HCT116 (cell line): ENCODE data around the gene OR2G6. TPM values are rescaled to one million over a fixed set of nuclear protein-coding genes. Genes with fewer than 3 reads are reported as not detected.
"Not testable (repeated sequence)": the region's sequence is repeated elsewhere in the genome, so short reads cannot be mapped to it uniquely, and the experiment has no call there.

ENCODE experiments used
- ATAC-seq: fragments of 200-7000 bp; cut with Tn5 transposase; 2 replicates; pipeline ENCODE4 v1.9.1; 2020; ENCODE audit warnings: mild to moderate bottlenecking, moderate library complexity
- Bru-seq: library from RNA; stranded (reverse); fragments of 400-500 nt; gene quantifications from one replicate; lab custom pipeline; 2021; lab: Mats Ljungman, UMichigan
- BruChase-seq, 2 experiments: library from RNA; stranded (reverse); fragments of 400-500 nt; gene quantifications; one replicate each; lab custom pipeline; 2021; lab: Mats Ljungman, UMichigan
- BruUV-seq: library from RNA; stranded (reverse); fragments of 400-500 nt; replicated peaks from 2 replicates; lab custom pipeline; 2021; lab: Mats Ljungman, UMichigan
- CTCF ChIA-PET: fragments of 300-600 bp; sonication (Branson Sonifier 250); formaldehyde crosslinking; loops from one replicate; lab custom pipeline; 2021; ENCODE audit warnings: antibody characterized with exemption; lab: Charles Lee
- POLR2A ChIA-PET: fragments of 300-600, 350-600 bp; sonication (Branson Sonifier 250); formaldehyde crosslinking; loops from one replicate; lab custom pipeline; 2021; ENCODE audit warnings: antibody characterized with exemption; lab: Charles Lee
- RAD21 ChIA-PET, 2 experiments: fragments of 300-600 bp; sonication (Branson Sonifier 250); formaldehyde crosslinking; loops; one replicate each; lab custom pipeline; 2023; ENCODE audit warnings: low total read pairs in 2 of 2; ENCODE audit not compliant: uncharacterized antibody in 2 of 2, unreplicated experiment in 2 of 2, low non-redundant PET in 1 of 2; lab: Charles Lee
- DNase-seq: peaks from one replicate; pipeline ENCODE4 v3.0.0-alpha.2; 2010; ENCODE audit warnings: low read depth, low spot score
- H2AFZ ChIP-seq: fragments of 200-600 bp; shearing (Covaris generic), sonication (generic); 2 replicates; pipeline ENCODE4 v1.6.1; 2017; ENCODE audit warnings: low read depth, mixed run types, mixed read lengths, antibody characterized with exemption, low read length; ENCODE audit not compliant: poor library complexity, severe bottlenecking
- H3K27ac ChIP-seq: 2 replicates; pipeline ENCODE4 v1.5.1; 2012; ENCODE audit warnings: low read depth, low read length
- H3K27me3 ChIP-seq: fragments of 200-600 bp; sonication (generic); 2 replicates; pipeline ENCODE4 v1.6.1; 2016; ENCODE audit warnings: mixed run types, low read length, mixed read lengths; ENCODE audit not compliant: insufficient read depth
- H3K36me3 ChIP-seq, 2 experiments: fragments of 200-500 bp in 1 of 2; fragments of 200-600 bp in 1 of 2; sonication (Bioruptor generic) in 1 of 2; sonication (generic) in 1 of 2; 2 replicates each; pipeline versions ENCODE4 v1.5.1 to v1.6.1; 2014 to 2016; ENCODE audit warnings: low read length in 2 of 2, inconsistent platforms in 1 of 2, mixed read lengths in 1 of 2, mixed run types in 1 of 2; ENCODE audit not compliant: insufficient read depth in 2 of 2, control insufficient read depth in 1 of 2
- H3K4me1 ChIP-seq, 2 experiments: fragments of 200-600 bp in 1 of 2; sonication (generic) in 1 of 2; 2 replicates each; pipeline versions ENCODE4 v1.5.1 to v1.6.1; 2012 to 2017; ENCODE audit warnings: low read length in 2 of 2, inconsistent platforms in 1 of 2, mild to moderate bottlenecking in 1 of 2, mixed read lengths in 1 of 2, mixed run types in 1 of 2, moderate library complexity in 1 of 2; ENCODE audit not compliant: insufficient read depth in 2 of 2, control insufficient read depth in 1 of 2
- H3K4me2 ChIP-seq: fragments of 200-600 bp; sonication (generic); 2 replicates; pipeline ENCODE4 v1.6.1; 2017; ENCODE audit warnings: mixed run types, low read length, mixed read lengths
- H3K4me3 ChIP-seq, 2 experiments: fragments of 200-600 bp in 1 of 2; sonication (generic) in 1 of 2; replicated peaks in 1 of 2; 2 replicates each; pipeline ENCODE4 v1.5.1; 2011 to 2016; ENCODE audit warnings: low read length in 2 of 2, control low read depth in 1 of 2, low read depth in 1 of 2, mild to moderate bottlenecking in 1 of 2, mixed read lengths in 1 of 2, mixed run types in 1 of 2
- H3K79me2 ChIP-seq: fragments of 200-600 bp; sonication (generic); 2 replicates; pipeline ENCODE4 v1.6.1; 2017; ENCODE audit warnings: mild to moderate bottlenecking, mixed run types, low read length, moderate library complexity, mixed read lengths; ENCODE audit not compliant: insufficient read depth
- H3K9ac ChIP-seq: fragments of 200-600 bp; sonication (generic); 2 replicates; pipeline ENCODE4 v1.6.1; 2016; ENCODE audit warnings: low read length, mixed read lengths
- H3K9me2 ChIP-seq: fragments of 200-600 bp; sonication (generic), shearing (Covaris generic); 2 replicates; pipeline ENCODE4 v1.6.1; 2017; ENCODE audit warnings: mixed run types, mild to moderate bottlenecking, moderate library complexity; ENCODE audit not compliant: insufficient read depth
- H3K9me3 ChIP-seq, 2 experiments: fragments of 200-500 bp in 1 of 2; fragments of 200-600 bp in 1 of 2; sonication (Bioruptor generic) in 1 of 2; sonication (generic) in 1 of 2; 2 replicates each; pipeline ENCODE4 v1.6.1; 2014 to 2017; ENCODE audit warnings: low read length in 2 of 2, mixed read lengths in 2 of 2, inconsistent platforms in 1 of 2, low read depth in 1 of 2, mild to moderate bottlenecking in 1 of 2, mixed run types in 1 of 2, moderate library complexity in 1 of 2; ENCODE audit not compliant: control insufficient read depth in 1 of 2, insufficient read depth in 1 of 2
- H4K20me1 ChIP-seq: fragments of 200-600 bp; sonication (generic), shearing (Covaris generic); 2 replicates; pipeline ENCODE4 v1.6.1; 2017; ENCODE audit warnings: mixed run types, mild to moderate bottlenecking, moderate library complexity; ENCODE audit not compliant: insufficient read depth
- CTCF ChIP-seq, 3 experiments: fragments of 200-600 bp in 1 of 3; sonication (generic) in 1 of 3; IDR thresholded peaks in 2 of 3; conservative IDR thresholded peaks in 1 of 3; 2 replicates each; pipeline ENCODE4 v1.5.1; 2012 to 2017; ENCODE audit warnings: low read depth in 2 of 3, low read length in 2 of 3, antibody characterized with exemption in 1 of 3, borderline replicate concordance in 1 of 3, control low read depth in 1 of 3, mild to moderate bottlenecking in 1 of 3, mixed read lengths in 1 of 3, mixed run types in 1 of 3, moderate library complexity in 1 of 3; ENCODE audit not compliant: insufficient read depth in 1 of 3
- ELF1 ChIP-seq: IDR thresholded peaks from 2 replicates; pipeline ENCODE4 v1.6.1; 2012; ENCODE audit warnings: low read depth, borderline replicate concordance
- POLR2A ChIP-seq: IDR thresholded peaks from 2 replicates; pipeline ENCODE4 v1.7.0; 2011; ENCODE audit warnings: borderline replicate concordance; ENCODE audit not compliant: insufficient read depth, insufficient read length; ENCODE audit errors: extremely low read depth
- POLR2AphosphoS5 ChIP-seq: IDR thresholded peaks from 2 replicates; pipeline ENCODE4 v1.6.1; 2011; ENCODE audit warnings: mild to moderate bottlenecking, low read depth, low read length, moderate library complexity
- SIN3A ChIP-seq: IDR thresholded peaks from 2 replicates; pipeline ENCODE4 v1.6.1; 2012; ENCODE audit warnings: low read depth
- YY1 ChIP-seq: IDR thresholded peaks from 2 replicates; pipeline ENCODE4 v1.6.1; 2011; ENCODE audit warnings: low read length, low read depth, moderate library complexity, mild to moderate bottlenecking; ENCODE audit not compliant: insufficient replicate concordance; ENCODE audit errors: extremely low read depth
- intact Hi-C: fragments of 100-400 bp; cut with micrococcal nuclease; formaldehyde crosslinking; loops from 2 replicates; pipeline ENCODE4 v1.10.0; 2022
- long read RNA-seq: library from polyadenylated mRNA; unstranded; transcript quantifications from one replicate; pipeline ENCODE4 v2.0.0, GENCODE V29; 2021; ENCODE audit not compliant: unreplicated experiment
- polyA plus RNA-seq: library from polyadenylated mRNA; unstranded; fragments of >200 nt; gene quantifications from 2 replicates; pipeline ENCODE4 v1.2.1, GENCODE V29; 2012; ENCODE audit warnings: missing spikeins
- total RNA-seq: library from RNA; stranded (reverse); gene quantifications from one replicate; pipeline ENCODE4 v1.2.1, GENCODE V29; 2021; ENCODE audit not compliant: unreplicated experiment

The OR2G6 gene
- not detected for total RNA-seq
- not detected in 2 replicates for polyA plus RNA-seq
- percentile 2 among the genes with signal in this experiment for Bru-seq, nascent RNA
- not detected for BruChase-seq, experiment 1, labeled RNA remaining after a 6-hour chase
- not detected for BruChase-seq, experiment 2, labeled RNA remaining after a 2-hour chase
- long read RNA-seq: 0 reads

- H2AFZ ChIP-seq, H3K79me2 ChIP-seq, intact Hi-C loops, H3K27me3 ChIP-seq, BruUV-seq, H3K4me3 ChIP-seq, H3K9me3 ChIP-seq, H3K27ac ChIP-seq, H4K20me1 ChIP-seq, CTCF ChIA-PET, H3K4me1 ChIP-seq, DNase-seq, ATAC-seq, H3K36me3 ChIP-seq, H3K9me2 ChIP-seq, H3K9ac ChIP-seq, RAD21 ChIA-PET, H3K4me2 ChIP-seq, POLR2A ChIA-PET: not testable (repeated sequence)
These were observed at the start of gene OR2G6 for GRCh38 chr1:248507773-248508172. TSS of gene OR2G6 (plus strand) at chr1:248508073. CDS start at chr1:248521647, 13,574 bp downstream.

- H3K9me2 ChIP-seq, H4K20me1 ChIP-seq, H3K79me2 ChIP-seq, H3K27ac ChIP-seq, CTCF ChIA-PET, H3K36me3 ChIP-seq, RAD21 ChIA-PET, H3K27me3 ChIP-seq, BruUV-seq, H3K9me3 ChIP-seq, H2AFZ ChIP-seq, H3K4me3 ChIP-seq, H3K4me2 ChIP-seq, H3K4me1 ChIP-seq, H3K9ac ChIP-seq, DNase-seq, ATAC-seq, POLR2A ChIA-PET: not testable (repeated sequence)
- intact Hi-C loops: loop anchor here (5.0 kb wide), 1 partner anchor 173 kb away; no protein-coding TSS in a partner anchor
These were observed 48.8 kb upstream of the OR2G6 start for GRCh38 chr1:248459117-248459516.

- Histone ChIP-seq H4K20me1 (no peaks in the 10 kb centered on the region), H3K36me3 (no peaks in the 10 kb centered on the region), H3K27me3 (no peaks in the 10 kb centered on the region), H3K4me1 (no peaks in the 10 kb centered on the region), H3K4me3 (no peak overlapping the region), H3K27ac (no peak overlapping the region), H3K79me2 (no peaks in the 10 kb centered on the region), H3K9me3 (no peaks in the 10 kb centered on the region), H3K9me2 (no peaks in the 10 kb centered on the region), H3K4me2 (no peak overlapping the region), H3K9ac (no peak overlapping the region), H2AFZ (no peak overlapping the region)
- intact Hi-C loops: no loop called here
- POLR2A ChIA-PET: no interaction called here
- CTCF ChIA-PET: no interaction called here
- RAD21 ChIA-PET: no interaction called here
- ATAC-seq (no peak), DNase-seq (no peak)
- no TSS peak for BruUV-seq
- TF ChIP-seq SIN3A (no peak), POLR2A (no peak), YY1 (no peak), POLR2AphosphoS5 (no peak), CTCF (IDR thresholded peaks at IDR 0.05 in 2 of 3, conservative IDR thresholded peaks at IDR 0.05 in 1 of 3; ENCODE audit: borderline replicate concordance in 1 of 3, insufficient read depth in 1 of 3, low read depth in 2 of 3, low read length in 2 of 3) (no peak), ELF1 (no peak)
These were observed 36.7 kb upstream of the OR2G6 start for GRCh38 chr1:248471154-248471553.
